ENCODE results near the gene SMDT1. TPM values are rescaled to one million over a fixed set of nuclear protein-coding genes. Genes with fewer than 3 reads are reported as not detected.
A peak's percentile ranks its signal among the peaks of the same experiment; 100 is the strongest.

SMDT1 gene
- total and polyA plus RNA-seq, 2 donors (not counting 1 experiment from before 2014, with no cell fraction given): 122 to 140 TPM

GRCh38 chr22:42077486-42078125 is 1.9 kb upstream of the SMDT1 start:
- peak overlapping the region; percentile 6 for H3K27ac Mint-ChIP-seq
- 93% methylated on average over 21 of the region's 21 CpGs for WGBS (ENCODE audit: insufficient coverage)
- H3K27ac ChIP-seq (ENCODE audit: low read length in 2 of 2): no peak overlapping the region

More at GRCh38 chr22:42077486-42078125, 1.9 kb upstream of the SMDT1 start:
- Histone ChIP-seq H3K9ac (ENCODE audit: low read length) (no peak overlapping the region), H3K4me1 (ENCODE audit: control insufficient read depth in 2 of 2, insufficient read depth in 2 of 2, low read length in 2 of 2) (peaks cover 26 to 42% of the 10 kb centered on the region in 2 donors), H3K79me2 (ENCODE audit: control insufficient read depth, insufficient read depth, low read length) (peaks cover 32% of the 10 kb centered on the region), H3K36me3 (replicated peaks in 1 of 2; ENCODE audit: control extremely low read depth in 1 of 2, control insufficient read depth in 1 of 2, extremely low read depth in 1 of 2, insufficient read depth in 2 of 2, low read length in 1 of 2) (peaks cover 0 to 9% of the 10 kb centered on the region in 2 experiments), H2AFZ (ENCODE audit: insufficient read depth, low read depth, low read length, poor library complexity, severe bottlenecking) (no peak overlapping the region), H3K9me3 (ENCODE audit: control extremely low read depth in 1 of 3, control insufficient read depth in 2 of 3, insufficient read depth in 1 of 3, low read length in 2 of 3) (no peaks in the 10 kb centered on the region), H3K4me3 (ENCODE audit: control extremely low read depth in 1 of 5, extremely low read depth in 1 of 5, insufficient read depth in 1 of 5, low read depth in 2 of 5, low read length in 4 of 5) (no peak overlapping the region), H4K20me1 (ENCODE audit: control insufficient read depth, insufficient read depth, low read length, poor library complexity, severe bottlenecking) (no peaks in the 10 kb centered on the region), H3K27me3 (replicated peaks in 1 of 4; ENCODE audit: control extremely low read depth in 1 of 4, control insufficient read depth in 3 of 4, insufficient read depth in 4 of 4, low read length in 3 of 4) (no peaks in the 10 kb centered on the region), H3K4me2 (replicated peaks; ENCODE audit: low read depth, low read length, poor library complexity, severe bottlenecking) (no peak overlapping the region)
- no peak for DNase-seq
- CTCF ChIA-PET: interaction anchor here (2.7 to 4.0 kb wide), 2 partner anchors 13 to 110 kb away, joined by 9 to 41 read pairs; partner anchors contain the start of gene NDUFA6
- TF ChIP-seq EZH2 (IDR thresholded peaks at IDR 0.05; ENCODE audit: borderline replicate concordance, insufficient read depth, low read depth, low read length, poor library complexity, severe bottlenecking) (no peak), CTCF (IDR thresholded peaks at IDR 0.05) (no peak)
- Mint-ChIP-seq H3K27me3 (no peaks in the 10 kb centered on the region), H3K4me3 (no peak overlapping the region), H3K4me1 (peaks cover 46% of the 10 kb centered on the region), H3K9me3 (ENCODE audit: insufficient read depth) (no peaks in the 10 kb centered on the region)
- ATAC-seq (ENCODE audit: low read depth): no peak
- intact Hi-C loops (cut with micrococcal nuclease): loop anchor here (2.0 kb wide), 1 partner anchor 791 kb away; the partner anchor contains the start of gene RANGAP1
- POLR2A ChIA-PET: interaction anchor here (4.0 kb wide), 1 partner anchor 13 kb away, joined by 45 read pairs; the partner anchor contains the start of gene NDUFA6
